K562 (cell line): ENCODE measurements around the gene ANKS1B. TPM values are rescaled to one million over a fixed set of nuclear protein-coding genes. Genes with fewer than 3 reads are reported as not detected.

Experiments used
- ATAC-seq: fragments of 200-7000 bp; cut with Tn5 transposase; 3 replicates; pipeline ENCODE4 v1.9.1; 2020; ENCODE audit warnings: moderate library complexity
- BruUV-seq: library from RNA; stranded (reverse); fragments of 400-500 nt; replicated peaks from 2 replicates; lab custom pipeline; 2021; lab: Mats Ljungman, UMichigan
- CTCF ChIA-PET: fragments of 300-600 bp; formaldehyde crosslinking; extraction: SDS; loops from one replicate; lab custom pipeline; 2021; ENCODE audit warnings: low intra/inter-chr PET ratio; lab: Yijun Ruan, JAX
- POLR2A ChIA-PET: fragments of 300-600, 350-650 bp; sonication (Branson Sonifier 250); formaldehyde crosslinking; extraction: SDS; loops from one replicate; lab custom pipeline; 2021; ENCODE audit warnings: antibody characterized with exemption, inconsistent platforms; lab: Yijun Ruan, JAX
- DNase-seq, 4 experiments: peaks; one replicate each; pipeline versions ENCODE4 v3.0.0 to v3.0.0-alpha.2; 2011 to 2018; ENCODE audit warnings: low spot score in 3 of 4, mixed read lengths in 3 of 4; ENCODE audit errors: extremely low read depth in 1 of 4
- FAIRE-seq: peaks from 2 replicates; lab custom pipeline; 2011; peaks lifted over from hg19 to GRCh38; lab: Jason Lieb, UNC
- H2AFZ ChIP-seq: 2 replicates; pipeline ENCODE4 v1.6.0; 2011; ENCODE audit warnings: low read depth, low read length, control low read depth, inconsistent platforms
- H3K27ac ChIP-seq: fragments of 200-600 bp; 3 replicates; pipeline ENCODE4 v1.8.0; 2011; ENCODE audit warnings: low read depth, mild to moderate bottlenecking, control low read depth, inconsistent platforms, low read length, moderate library complexity, mixed read lengths; ENCODE audit errors: extremely low read depth
- H3K27me3 ChIP-seq, 2 experiments: fragments of 300-600 bp in 1 of 2; 2 replicates in 1 of 2; 3 replicates in 1 of 2; pipeline versions ENCODE4 v1.6.0 to v1.8.0; 2011; ENCODE audit warnings: inconsistent platforms in 2 of 2, low read length in 2 of 2, mild to moderate bottlenecking in 1 of 2, mixed read lengths in 1 of 2, moderate library complexity in 1 of 2; ENCODE audit not compliant: control insufficient read depth in 2 of 2, insufficient read depth in 2 of 2
- H3K36me3 ChIP-seq: fragments of 300-600 bp; 3 replicates; pipeline ENCODE4 v1.8.0; 2011; ENCODE audit warnings: mild to moderate bottlenecking, low read length, inconsistent platforms; ENCODE audit not compliant: control insufficient read depth, insufficient read depth
- H3K4me1 ChIP-seq, 2 experiments: fragments of 200-600 bp in 1 of 2; replicated peaks in 1 of 2; 2 replicates in 1 of 2; 3 replicates in 1 of 2; pipeline versions ENCODE4 v1.5.1 to v1.8.0; 2011; ENCODE audit warnings: inconsistent platforms in 2 of 2, low read length in 2 of 2, mild to moderate bottlenecking in 1 of 2, mixed read lengths in 1 of 2, moderate library complexity in 1 of 2; ENCODE audit not compliant: control insufficient read depth in 2 of 2, insufficient read depth in 2 of 2
- H3K4me2 ChIP-seq: 2 replicates; pipeline ENCODE4 v1.6.1; 2011; ENCODE audit warnings: low read length, control low read depth, inconsistent platforms, mixed read lengths; ENCODE audit not compliant: insufficient read depth
- H3K4me3 ChIP-seq: fragments of 200-600 bp; sonication (generic), shearing (Covaris generic); 2 replicates; pipeline ENCODE4 v1.5.1; 2016; ENCODE audit warnings: control low read depth, inconsistent platforms
- H3K79me2 ChIP-seq: fragments of 200-600 bp; 3 replicates; pipeline ENCODE4 v1.8.0; 2011; ENCODE audit warnings: low read length, inconsistent platforms; ENCODE audit not compliant: control insufficient read depth, insufficient read depth
- H3K9ac ChIP-seq, 2 experiments: 2 replicates each; pipeline versions ENCODE4 v1.6.0 to v1.6.1; 2011; ENCODE audit warnings: low read depth in 2 of 2, low read length in 2 of 2, control low read depth in 1 of 2, inconsistent platforms in 1 of 2, mild to moderate bottlenecking in 1 of 2, mixed read lengths in 1 of 2; ENCODE audit not compliant: insufficient read depth in 1 of 2
- H3K9me1 ChIP-seq: one replicate; pipeline ENCODE4 v1.6.0; 2011; ENCODE audit warnings: inconsistent platforms, mild to moderate bottlenecking, low read length, moderate library complexity; ENCODE audit not compliant: control insufficient read depth, insufficient read depth
- H3K9me3 ChIP-seq: replicated peaks from 2 replicates; pipeline ENCODE4 v1.5.1; 2011; ENCODE audit warnings: low read depth, low read length, inconsistent platforms; ENCODE audit not compliant: control insufficient read depth, insufficient read depth
- H4K20me1 ChIP-seq: replicated peaks from 2 replicates; pipeline ENCODE4 v1.6.1; 2011; ENCODE audit warnings: low read length, inconsistent platforms, mixed read lengths; ENCODE audit not compliant: control insufficient read depth, insufficient read depth
- KAT2B ChIP-seq: IDR thresholded peaks from one replicate; pipeline ENCODE4 v1.6.1; 2012; ENCODE audit warnings: low read depth, mild to moderate bottlenecking, control low read depth, inconsistent platforms, low read length, moderate library complexity
- POLR3A ChIP-seq: IDR thresholded peaks from 2 replicates; pipeline ENCODE4 v1.6.1; 2011; ENCODE audit warnings: borderline replicate concordance, mild to moderate bottlenecking, moderate library complexity; ENCODE audit not compliant: insufficient read length, insufficient read depth; ENCODE audit errors: extremely low read depth
- WGBS: fragments of 100-300 bp; shearing (Covaris generic); methylation state at CpG from one replicate; pipeline ENCODE4 v1.1.6; 2016; ENCODE audit warnings: low coverage, mixed read lengths; ENCODE audit not compliant: insufficient coverage; ENCODE audit errors: missing lambda C conversion rate; 5-methylcytosine and 5-hydroxymethylcytosine counted together
- in situ Hi-C: fragments of 300-500 bp; cut with MboI; formaldehyde crosslinking; loops from 4 replicates; pipeline ENCODE4 v1.15.0; 2018; ENCODE audit warnings: inconsistent platforms, mixed read lengths
- intact Hi-C: fragments of 100-400 bp; cut with micrococcal nuclease; formaldehyde crosslinking; loops from 2 replicates; pipeline ENCODE4 v1.14.2; 2022
- polyA plus RNA-seq, 8 experiments: library from polyadenylated mRNA; depleted of rRNA in 4 of 8; stranded (reverse) in 5 of 8; unstranded in 3 of 8; fragments of >200 nt; fragmentation: Nextera tagmentation in 2 of 8; fragmentation: Illumina TruSeq in 1 of 8; extraction: Ambion mirVana in 2 of 8; extraction: Trizol in 1 of 8; gene quantifications; 2 replicates each; pipeline versions ENCODE4 v1.2.1 to v1.2.3, GENCODE V29; 2011 to 2014; ENCODE audit warnings: inconsistent platforms in 1 of 8, missing spikeins in 1 of 8
- total RNA-seq, 7 experiments: library from RNA; depleted of rRNA in 6 of 7; stranded (reverse); fragments of >200 nt in 6 of 7; fragmentation: Illumina TruSeq in 2 of 7; extraction: Trizol in 2 of 7; gene quantifications; 2 replicates each; pipeline versions ENCODE4 v1.2.1 to v1.2.3, GENCODE V29; 2011 to 2021; ENCODE audit warnings: low replicate concordance in 1 of 7
- TF ChIP-seq, protein P1 (sequence below), 2 experiments: fragments of 200-800 bp in 1 of 2; sonication (Bioruptor generic) in 1 of 2; sonication (generic) in 1 of 2; formaldehyde crosslinking in 1 of 2; IDR thresholded peaks in 1 of 2; conservative IDR thresholded peaks in 1 of 2; 2 replicates each; pipeline versions ENCODE4 v1.5.0 to v1.6.1; 2016 to 2020; ENCODE audit warnings: missing compliant biosample characterization in 1 of 2, missing genetic modification characterization in 1 of 2, missing genetic modification reagents in 1 of 2
- TF ChIP-seq, protein P2 (sequence below): fragments of 450-650 bp; formaldehyde crosslinking; conservative IDR thresholded peaks from 2 replicates; pipeline ENCODE4 v1.4.0; 2022; ENCODE audit warnings: mild to moderate bottlenecking, missing genetic modification characterization

Gene ANKS1B
- total and polyA plus RNA-seq, 9 of the 15 experiments (the other 6 are each of a cell fraction or from before 2014, with no cell fraction given) = 0.04 to 0.47 (median 0.28) TPM; not detected in 4

DNA sequence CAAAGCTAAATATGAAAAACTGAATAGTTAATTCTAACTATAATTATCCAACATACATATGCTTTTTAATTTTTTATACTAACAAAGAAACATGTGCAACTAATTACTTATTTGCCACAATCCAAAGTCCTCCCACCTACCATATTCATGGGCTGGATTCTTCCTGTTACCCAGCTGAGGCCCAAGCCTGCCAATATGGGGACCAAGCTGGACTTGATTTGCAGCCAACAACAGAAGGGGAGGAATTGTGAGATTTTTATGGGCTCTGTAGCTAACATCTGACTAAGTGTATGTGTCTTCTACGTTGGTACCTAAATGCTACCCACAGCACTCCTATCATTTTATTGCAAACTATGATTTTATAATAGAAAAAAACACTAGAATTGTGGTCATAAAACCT is 13.1 kb upstream of the ANKS1B start:
- Histone ChIP-seq H3K9ac (no peak overlapping the region), H2AFZ (no peak overlapping the region), H3K9me3 (no peaks in the 10 kb centered on the region), H3K4me1 (no peaks in the 10 kb centered on the region), H4K20me1 (no peaks in the 10 kb centered on the region), H3K79me2 (no peaks in the 10 kb centered on the region), H3K4me3 (no peak overlapping the region), H3K9me1 (no peaks in the 10 kb centered on the region), H3K36me3 (no peaks in the 10 kb centered on the region), H3K27ac (no peak overlapping the region), H3K27me3 (no peaks in the 10 kb centered on the region), H3K4me2 (no peak overlapping the region)
- TF ChIP-seq, protein P1, sequence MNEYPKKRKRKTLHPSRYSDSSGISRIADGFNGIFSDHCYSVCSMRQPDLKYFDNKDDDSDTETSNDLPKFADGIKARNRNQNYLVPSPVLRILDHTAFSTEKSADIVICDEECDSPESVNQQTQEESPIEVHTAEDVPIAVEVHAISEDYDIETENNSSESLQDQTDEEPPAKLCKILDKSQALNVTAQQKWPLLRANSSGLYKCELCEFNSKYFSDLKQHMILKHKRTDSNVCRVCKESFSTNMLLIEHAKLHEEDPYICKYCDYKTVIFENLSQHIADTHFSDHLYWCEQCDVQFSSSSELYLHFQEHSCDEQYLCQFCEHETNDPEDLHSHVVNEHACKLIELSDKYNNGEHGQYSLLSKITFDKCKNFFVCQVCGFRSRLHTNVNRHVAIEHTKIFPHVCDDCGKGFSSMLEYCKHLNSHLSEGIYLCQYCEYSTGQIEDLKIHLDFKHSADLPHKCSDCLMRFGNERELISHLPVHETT (CRISPR knock-in tag; conservative IDR thresholded peaks at IDR 0.05 in 1 of 2, IDR thresholded peaks at IDR 0.05 in 1 of 2) = no peak
- TF ChIP-seq, protein P2, sequence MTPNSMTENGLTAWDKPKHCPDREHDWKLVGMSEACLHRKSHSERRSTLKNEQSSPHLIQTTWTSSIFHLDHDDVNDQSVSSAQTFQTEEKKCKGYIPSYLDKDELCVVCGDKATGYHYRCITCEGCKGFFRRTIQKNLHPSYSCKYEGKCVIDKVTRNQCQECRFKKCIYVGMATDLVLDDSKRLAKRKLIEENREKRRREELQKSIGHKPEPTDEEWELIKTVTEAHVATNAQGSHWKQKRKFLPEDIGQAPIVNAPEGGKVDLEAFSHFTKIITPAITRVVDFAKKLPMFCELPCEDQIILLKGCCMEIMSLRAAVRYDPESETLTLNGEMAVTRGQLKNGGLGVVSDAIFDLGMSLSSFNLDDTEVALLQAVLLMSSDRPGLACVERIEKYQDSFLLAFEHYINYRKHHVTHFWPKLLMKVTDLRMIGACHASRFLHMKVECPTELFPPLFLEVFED (CRISPR knock-in tag) = no peak
- no peak for TF ChIP-seq POLR3A
- no peak for TF ChIP-seq KAT2B
- intact Hi-C loops (no loop called here), in situ Hi-C loops (no loop called here)
- no peak for DNase-seq
- ChIA-PET CTCF (no interaction called here), POLR2A (no interaction called here)
- FAIRE-seq = no peak
- ATAC-seq = no peak
- no TSS peak for BruUV-seq
- 0% methylated on average over 1 of the region's 1 CpG for WGBS
